ENCODE results near the gene RAB29. TPM values are rescaled to one million over a fixed set of nuclear protein-coding genes. Genes with fewer than 3 reads are reported as not detected.

RAB29 gene
- total RNA-seq, 1 donor from 2014 or later: 27.4 TPM

DNA sequence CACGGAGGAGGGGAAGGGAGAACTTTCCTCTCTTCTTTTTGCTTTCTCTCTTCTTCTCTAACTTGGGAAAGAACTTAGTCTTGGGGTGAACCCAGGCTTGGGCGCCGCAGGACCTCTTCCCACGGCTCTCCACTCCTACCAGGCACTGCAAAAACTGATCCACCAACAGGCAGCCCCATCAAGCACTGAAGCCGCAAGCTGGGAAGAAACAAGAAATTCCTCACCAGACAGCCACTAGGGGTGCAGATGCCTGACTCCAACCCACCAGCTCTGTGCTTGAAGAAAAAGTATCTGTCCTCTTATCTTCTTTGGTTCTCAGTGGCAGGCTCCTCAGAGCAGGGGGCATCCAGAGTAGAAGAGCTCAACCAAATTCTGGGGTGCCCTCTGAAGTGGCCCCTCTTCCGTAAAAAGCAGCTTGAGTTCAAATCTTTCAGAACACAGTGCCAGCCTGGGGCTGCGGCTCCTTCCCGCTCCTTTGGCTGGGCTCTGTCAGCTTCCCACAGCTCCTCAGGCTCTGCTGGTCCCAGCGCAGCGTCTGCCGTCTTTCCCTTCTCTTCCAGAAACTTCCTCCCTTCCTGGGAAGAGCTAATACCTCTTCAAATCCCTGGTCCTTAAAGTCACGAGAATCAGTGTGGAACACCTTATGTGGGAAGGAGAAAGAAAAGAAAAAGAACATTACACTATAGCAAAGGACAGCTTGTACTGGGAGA lies 35.3 kb upstream of the RAB29 start:
- TF ChIP-seq, protein P1, sequence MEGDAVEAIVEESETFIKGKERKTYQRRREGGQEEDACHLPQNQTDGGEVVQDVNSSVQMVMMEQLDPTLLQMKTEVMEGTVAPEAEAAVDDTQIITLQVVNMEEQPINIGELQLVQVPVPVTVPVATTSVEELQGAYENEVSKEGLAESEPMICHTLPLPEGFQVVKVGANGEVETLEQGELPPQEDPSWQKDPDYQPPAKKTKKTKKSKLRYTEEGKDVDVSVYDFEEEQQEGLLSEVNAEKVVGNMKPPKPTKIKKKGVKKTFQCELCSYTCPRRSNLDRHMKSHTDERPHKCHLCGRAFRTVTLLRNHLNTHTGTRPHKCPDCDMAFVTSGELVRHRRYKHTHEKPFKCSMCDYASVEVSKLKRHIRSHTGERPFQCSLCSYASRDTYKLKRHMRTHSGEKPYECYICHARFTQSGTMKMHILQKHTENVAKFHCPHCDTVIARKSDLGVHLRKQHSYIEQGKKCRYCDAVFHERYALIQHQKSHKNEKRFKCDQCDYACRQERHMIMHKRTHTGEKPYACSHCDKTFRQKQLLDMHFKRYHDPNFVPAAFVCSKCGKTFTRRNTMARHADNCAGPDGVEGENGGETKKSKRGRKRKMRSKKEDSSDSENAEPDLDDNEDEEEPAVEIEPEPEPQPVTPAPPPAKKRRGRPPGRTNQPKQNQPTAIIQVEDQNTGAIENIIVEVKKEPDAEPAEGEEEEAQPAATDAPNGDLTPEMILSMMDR (IDR thresholded peaks at IDR 0.05): peak; percentile 55
- Mint-ChIP-seq H3K9me3 (ENCODE audit: low read depth) (no peaks in the 10 kb centered on the region), H3K4me3 (ENCODE audit: unreplicated experiment) (no peak overlapping the region), H3K4me1 (ENCODE audit: low read depth) (peaks cover 47% of the 10 kb centered on the region), H3K27me3 (ENCODE audit: low read depth) (no peaks in the 10 kb centered on the region), H3K36me3 (ENCODE audit: low read depth) (peaks cover 6% of the 10 kb centered on the region), H3K27ac (ENCODE audit: unreplicated experiment) (no peak overlapping the region)
- DNase-seq (ENCODE audit: low spot score): no peak

DNA sequence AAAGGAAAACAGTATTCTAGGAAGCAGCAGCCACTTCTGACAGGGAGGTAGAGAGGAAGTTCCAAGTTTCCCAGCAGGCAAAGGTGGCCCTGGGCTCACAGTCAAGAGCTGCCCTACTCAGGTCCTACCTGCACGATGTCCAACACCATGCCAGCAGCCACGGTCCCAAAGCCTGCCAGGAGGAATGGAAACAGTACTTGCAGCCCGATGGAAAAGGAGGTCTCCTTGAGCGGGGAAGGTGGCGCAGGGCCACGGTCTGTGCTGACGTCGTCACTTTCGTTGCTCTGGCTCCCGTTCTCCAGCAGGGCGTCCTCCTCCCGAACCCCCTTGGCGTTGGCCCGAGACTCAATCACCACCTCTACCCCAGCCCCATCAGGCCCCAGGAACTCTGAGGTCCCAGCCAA lies 34.7 kb upstream of the RAB29 start:
- H3K4me3 Mint-ChIP-seq (ENCODE audit: unreplicated experiment): no peak overlapping the region
- peaks cover 6% of the 10 kb centered on the region for H3K36me3 Mint-ChIP-seq (ENCODE audit: low read depth)
- no peak for DNase-seq (ENCODE audit: low spot score)
- H3K27ac Mint-ChIP-seq (ENCODE audit: unreplicated experiment): no peak overlapping the region
- peaks cover 52% of the 10 kb centered on the region for H3K4me1 Mint-ChIP-seq (ENCODE audit: low read depth)
- H3K27me3 Mint-ChIP-seq (ENCODE audit: low read depth): no peaks in the 10 kb centered on the region
- H3K9me3 Mint-ChIP-seq (ENCODE audit: low read depth): no peaks in the 10 kb centered on the region
- TF ChIP-seq, protein P1 (IDR thresholded peaks at IDR 0.05): no peak

DNA sequence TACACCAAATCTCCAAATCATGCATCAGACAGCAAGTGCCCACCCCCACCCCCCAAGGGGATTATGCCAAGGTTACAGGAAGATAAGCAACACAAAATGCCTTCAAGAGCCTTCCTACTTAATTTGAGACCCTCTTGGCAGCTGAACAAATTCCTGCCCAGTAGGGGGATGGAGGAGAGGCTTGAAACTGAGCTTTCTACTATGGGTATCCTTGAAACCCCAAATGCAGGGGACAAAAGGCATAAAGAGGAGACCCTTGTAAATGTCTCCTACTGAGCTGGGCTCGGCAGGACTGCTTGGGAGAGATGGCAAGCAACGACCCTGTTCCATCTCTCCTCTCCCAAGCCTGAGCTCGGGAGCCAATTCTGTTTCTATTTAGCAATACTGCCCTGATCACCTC lies 34.2 kb upstream of the RAB29 start:
- Mint-ChIP-seq H3K4me1 (ENCODE audit: low read depth) (peaks cover 49% of the 10 kb centered on the region), H3K27ac (ENCODE audit: unreplicated experiment) (no peak overlapping the region), H3K4me3 (ENCODE audit: unreplicated experiment) (no peak overlapping the region), H3K9me3 (ENCODE audit: low read depth) (no peaks in the 10 kb centered on the region), H3K27me3 (ENCODE audit: low read depth) (no peaks in the 10 kb centered on the region), H3K36me3 (ENCODE audit: low read depth) (peaks cover 8% of the 10 kb centered on the region)
- TF ChIP-seq, protein P1 (IDR thresholded peaks at IDR 0.05): no peak
- DNase-seq (ENCODE audit: low spot score): no peak

DNA sequence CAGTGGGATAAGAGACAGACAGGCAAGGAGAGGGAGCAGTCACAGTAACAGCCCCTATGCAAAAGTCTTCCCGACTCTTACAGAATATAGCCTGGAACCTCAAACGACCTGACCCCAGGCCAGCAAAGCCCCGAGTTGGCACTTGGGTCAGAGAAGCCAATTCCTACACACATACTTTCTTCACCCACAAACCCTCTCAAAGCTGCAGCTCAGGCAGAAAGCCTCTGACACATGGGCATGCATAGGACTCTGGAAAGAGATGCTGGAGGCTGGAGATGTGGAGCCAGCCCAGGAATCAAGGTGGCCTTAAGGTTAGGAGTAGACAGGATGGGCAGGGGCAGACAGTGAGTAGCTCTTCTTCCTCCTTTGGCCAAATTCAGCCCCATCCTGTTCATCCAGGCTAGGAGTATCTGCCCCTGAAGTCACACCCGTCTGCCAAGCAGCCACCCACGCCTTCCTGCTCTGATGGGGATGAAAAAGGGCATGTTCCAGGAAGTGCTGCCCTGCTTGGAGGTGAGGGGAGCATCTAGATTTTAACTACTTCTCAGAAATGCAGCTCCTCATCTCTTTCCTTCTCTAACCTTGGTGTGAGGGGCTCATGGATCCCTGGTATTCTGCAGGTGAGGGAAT lies 29.9 kb upstream of the RAB29 start:
- DNase-seq (ENCODE audit: low spot score): no peak
- peaks cover 8% of the 10 kb centered on the region for H3K36me3 Mint-ChIP-seq (ENCODE audit: low read depth)
- H3K4me3 Mint-ChIP-seq (ENCODE audit: unreplicated experiment): no peak overlapping the region
- no peaks in the 10 kb centered on the region for H3K27me3 Mint-ChIP-seq (ENCODE audit: low read depth)
- no peak overlapping the region for H3K27ac Mint-ChIP-seq (ENCODE audit: unreplicated experiment)
- TF ChIP-seq, protein P1 (IDR thresholded peaks at IDR 0.05): no peak
- H3K4me1 Mint-ChIP-seq (ENCODE audit: low read depth): peaks cover 21% of the 10 kb centered on the region
- no peaks in the 10 kb centered on the region for H3K9me3 Mint-ChIP-seq (ENCODE audit: low read depth)

DNA sequence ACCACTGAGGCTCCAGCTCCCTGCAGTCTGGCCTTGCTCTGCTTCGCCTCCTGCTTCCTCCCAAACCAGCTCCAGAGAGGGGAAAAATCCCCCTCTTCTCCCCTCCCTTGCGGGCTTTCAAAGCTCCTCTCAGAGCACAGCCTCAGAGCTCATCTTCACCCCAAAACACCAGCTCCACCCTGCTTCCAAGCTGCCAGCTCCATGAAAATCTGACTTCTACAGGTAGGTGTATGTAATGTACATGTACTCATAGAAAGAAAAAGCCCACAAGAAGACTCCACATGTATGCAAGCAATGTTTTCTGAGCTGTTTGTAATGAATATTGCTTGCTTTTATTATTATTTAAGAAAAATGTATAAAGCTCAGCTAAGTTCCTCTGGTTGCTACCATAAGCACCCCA lies 29.3 kb upstream of the RAB29 start:
- Mint-ChIP-seq H3K4me1 (ENCODE audit: low read depth) (peaks cover 21% of the 10 kb centered on the region), H3K4me3 (ENCODE audit: unreplicated experiment) (no peak overlapping the region)
- TF ChIP-seq, protein P1 (IDR thresholded peaks at IDR 0.05): no peak

More for the DNA sequence above, 29.3 kb upstream of the RAB29 start:
- peaks cover 10% of the 10 kb centered on the region for H3K36me3 Mint-ChIP-seq (ENCODE audit: low read depth)
- no peak for DNase-seq (ENCODE audit: low spot score)
- H3K27me3 Mint-ChIP-seq (ENCODE audit: low read depth): no peaks in the 10 kb centered on the region
- no peaks in the 10 kb centered on the region for H3K9me3 Mint-ChIP-seq (ENCODE audit: low read depth)
- no peak overlapping the region for H3K27ac Mint-ChIP-seq (ENCODE audit: unreplicated experiment)
